GM21526 (cell line): ENCODE results near the gene STK36.

Experiments used
- ATAC-seq: cut with Tn5 transposase; IDR thresholded peaks from one replicate; pipeline ENCODE4 v1.9.1; 2021; ENCODE audit warnings: moderate library complexity; ENCODE audit not compliant: unreplicated experiment, low FRiP score

STK36 gene

GRCh38 chr2:218718058-218718457 is 46.2 kb downstream of the STK36 start:
- no peak for ATAC-seq

GRCh38 chr2:218719457-218719856 is 47.6 kb downstream of the STK36 start:
- no peak for ATAC-seq

- no peak for ATAC-seq
Measured at GRCh38 chr2:218720048-218721041, 48.5 kb downstream of the STK36 start.

- ATAC-seq: no peak
Measured at GRCh38 chr2:218721488-218721887, 49.6 kb downstream of the STK36 start.

- no peak for ATAC-seq
Measured at GRCh38 chr2:218721934-218722333, 50.0 kb downstream of the STK36 start.

- ATAC-seq: no peak
Measured at GRCh38 chr2:218722419-218722818, 50.5 kb downstream of the STK36 start.

- ATAC-seq: no peak
Measured at GRCh38 chr2:218722876-218723785, 51.2 kb downstream of the STK36 start.

- ATAC-seq: no peak
Measured at GRCh38 chr2:218726004-218726574, 54.2 kb downstream of the STK36 start.

GRCh38 chr2:218727502-218728165 is 55.7 kb downstream of the STK36 start:
- ATAC-seq: no peak

- no peak for ATAC-seq
Measured at GRCh38 chr2:218729640-218730039, 57.8 kb downstream of the STK36 start.

GRCh38 chr2:218732052-218732760 is 60.3 kb downstream of the STK36 start:
- ATAC-seq: no peak

GRCh38 chr2:218732761-218733158 is 60.9 kb downstream of the STK36 start:
- ATAC-seq: no peak

- ATAC-seq: no peak
Measured at GRCh38 chr2:218733171-218734021, 61.5 kb downstream of the STK36 start.

GRCh38 chr2:218734190-218734975 is 62.5 kb downstream of the STK36 start:
- ATAC-seq: no peak

- ATAC-seq: no peak
Measured at GRCh38 chr2:218736531-218736930, 64.6 kb downstream of the STK36 start.

- no peak for ATAC-seq
Measured at GRCh38 chr2:218743068-218743467, 71.2 kb downstream of the STK36 start.

- no peak for ATAC-seq
Measured at GRCh38 chr2:218744615-218745014, 72.7 kb downstream of the STK36 start.

GRCh38 chr2:218745160-218745558 is 73.3 kb downstream of the STK36 start:
- no peak for ATAC-seq
